ENCODE measurements around the gene FLT3LG.
A peak's percentile ranks its signal among the peaks of the same experiment; 100 is the strongest.

The FLT3LG gene

GRCh38 chr19:49473868-49474541 is at the start of gene FLT3LG:
Gene FLT3LG, plus strand, starts transcription at chr19:49474215. Its CDS starts 425 bp downstream, at chr19:49474640.
- peak; percentile 81 to 84 (median 82) for DNase-seq (ENCODE audit: low read depth in 4 of 4, low spot score in 1 of 4)

- no peak for DNase-seq (ENCODE audit: low read depth in 4 of 4, low spot score in 1 of 4)
Measured at GRCh38 chr19:49425178-49425577, 48.8 kb upstream of the FLT3LG start, which contains the start of gene GFY. Gene GFY, plus strand, starts transcription at chr19:49425388. Its CDS starts 1,043 bp downstream, at chr19:49426431.

GRCh38 chr19:49425922-49426592 is 48.0 kb upstream of the FLT3LG start:
- DNase-seq (ENCODE audit: low read depth in 4 of 4, low spot score in 1 of 4), result no peak

GRCh38 chr19:49427339-49427738 is 46.7 kb upstream of the FLT3LG start:
- DNase-seq (ENCODE audit: low read depth in 4 of 4, low spot score in 1 of 4), result no peak

- no peak for DNase-seq (ENCODE audit: low read depth in 4 of 4, low spot score in 1 of 4)
Measured at GRCh38 chr19:49427855-49428546, 46.0 kb upstream of the FLT3LG start.

- DNase-seq (ENCODE audit: low read depth in 4 of 4, low spot score in 1 of 4), result no peak
Measured at GRCh38 chr19:49428547-49429451, 45.2 kb upstream of the FLT3LG start.

GRCh38 chr19:49430172-49430677 is 43.8 kb upstream of the FLT3LG start:
- no peak for DNase-seq (ENCODE audit: low read depth in 4 of 4, low spot score in 1 of 4)

- no peak for DNase-seq (ENCODE audit: low read depth in 4 of 4, low spot score in 1 of 4)
Measured at GRCh38 chr19:49430678-49431329, 43.2 kb upstream of the FLT3LG start.

- DNase-seq (ENCODE audit: low read depth in 4 of 4, low spot score in 1 of 4), result no peak
Measured at GRCh38 chr19:49431330-49431749, 42.7 kb upstream of the FLT3LG start.

- DNase-seq (ENCODE audit: low read depth in 4 of 4, low spot score in 1 of 4), result no peak
Measured at GRCh38 chr19:49432141-49433073, 41.6 kb upstream of the FLT3LG start.

- no peak for DNase-seq (ENCODE audit: low read depth in 4 of 4, low spot score in 1 of 4)
Measured at GRCh38 chr19:49433240-49433901, 40.6 kb upstream of the FLT3LG start.

- DNase-seq (ENCODE audit: low read depth in 4 of 4, low spot score in 1 of 4), result no peak
Measured at GRCh38 chr19:49434907-49435583, 39.0 kb upstream of the FLT3LG start.

- no peak for DNase-seq (ENCODE audit: low read depth in 4 of 4, low spot score in 1 of 4)
Measured at GRCh38 chr19:49435670-49436069, 38.3 kb upstream of the FLT3LG start.

- peak in 2 of 4 experiments; percentile 47 to 56 for DNase-seq (ENCODE audit: low read depth in 4 of 4, low spot score in 1 of 4)
Measured at GRCh38 chr19:49436381-49437017, 37.5 kb upstream of the FLT3LG start.

- no peak for DNase-seq (ENCODE audit: low read depth in 4 of 4, low spot score in 1 of 4)
Measured at GRCh38 chr19:49437231-49437630, 36.8 kb upstream of the FLT3LG start.

- DNase-seq (ENCODE audit: low read depth in 4 of 4, low spot score in 1 of 4), result no peak
Measured at GRCh38 chr19:49438261-49438660, 35.8 kb upstream of the FLT3LG start.

- no peak for DNase-seq (ENCODE audit: low read depth in 4 of 4, low spot score in 1 of 4)
Measured at GRCh38 chr19:49439836-49440235, 34.2 kb upstream of the FLT3LG start.

Data from stimulated activated CD4-positive, alpha-beta T cell treated with anti-CD3 and anti-CD28 coated beads, Interleukin-1b, Interleukin-23, amount 100 ng/mL, for 24 hours (primary cell).